B cell (primary cell): Measurements from ENCODE around the gene MCUB.

Experiments used
- EZH2 ChIP-seq: IDR thresholded peaks from 2 replicates; pipeline ENCODE4 v1.6.1; 2012; ENCODE audit warnings: borderline replicate concordance, low read depth, mild to moderate bottlenecking, moderate library complexity, low read length; ENCODE audit not compliant: insufficient read depth, poor library complexity, severe bottlenecking
- TF ChIP-seq, protein P1 (sequence below): fragments of 200-600 bp; IDR thresholded peaks from one replicate; pipeline ENCODE4 v1.8.0; 2022; ENCODE audit warnings: antibody characterized with exemption, mild to moderate bottlenecking

DNA sequence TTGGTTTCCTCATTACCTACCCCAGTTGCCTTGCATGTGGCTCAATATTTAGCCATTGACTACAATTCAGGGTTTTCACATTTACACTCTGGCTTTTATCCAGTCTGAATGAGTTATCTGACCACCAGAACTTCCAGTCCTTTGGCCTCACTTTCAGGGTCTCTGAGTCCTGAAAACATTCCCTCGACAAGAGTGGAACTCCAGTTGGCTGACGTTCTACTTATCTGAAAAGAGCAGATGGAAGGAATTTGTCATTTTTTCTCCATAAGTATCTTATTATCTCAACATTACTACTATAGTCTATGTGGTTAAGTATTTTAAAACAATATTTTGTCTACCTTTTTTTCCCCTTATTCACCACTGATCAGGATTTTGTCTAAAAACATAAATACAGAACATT, 148.4 kb downstream of the MCUB start:
- TF ChIP-seq, protein P1, sequence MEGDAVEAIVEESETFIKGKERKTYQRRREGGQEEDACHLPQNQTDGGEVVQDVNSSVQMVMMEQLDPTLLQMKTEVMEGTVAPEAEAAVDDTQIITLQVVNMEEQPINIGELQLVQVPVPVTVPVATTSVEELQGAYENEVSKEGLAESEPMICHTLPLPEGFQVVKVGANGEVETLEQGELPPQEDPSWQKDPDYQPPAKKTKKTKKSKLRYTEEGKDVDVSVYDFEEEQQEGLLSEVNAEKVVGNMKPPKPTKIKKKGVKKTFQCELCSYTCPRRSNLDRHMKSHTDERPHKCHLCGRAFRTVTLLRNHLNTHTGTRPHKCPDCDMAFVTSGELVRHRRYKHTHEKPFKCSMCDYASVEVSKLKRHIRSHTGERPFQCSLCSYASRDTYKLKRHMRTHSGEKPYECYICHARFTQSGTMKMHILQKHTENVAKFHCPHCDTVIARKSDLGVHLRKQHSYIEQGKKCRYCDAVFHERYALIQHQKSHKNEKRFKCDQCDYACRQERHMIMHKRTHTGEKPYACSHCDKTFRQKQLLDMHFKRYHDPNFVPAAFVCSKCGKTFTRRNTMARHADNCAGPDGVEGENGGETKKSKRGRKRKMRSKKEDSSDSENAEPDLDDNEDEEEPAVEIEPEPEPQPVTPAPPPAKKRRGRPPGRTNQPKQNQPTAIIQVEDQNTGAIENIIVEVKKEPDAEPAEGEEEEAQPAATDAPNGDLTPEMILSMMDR: no peak
- no peak for TF ChIP-seq EZH2
